GM21515 (cell line): Measurements from ENCODE around the gene PCDH9.

ENCODE experiments used
- ATAC-seq: cut with Tn5 transposase; IDR thresholded peaks from one replicate; pipeline ENCODE4 v1.9.1; 2021; ENCODE audit not compliant: unreplicated experiment

PCDH9 gene

DNA sequence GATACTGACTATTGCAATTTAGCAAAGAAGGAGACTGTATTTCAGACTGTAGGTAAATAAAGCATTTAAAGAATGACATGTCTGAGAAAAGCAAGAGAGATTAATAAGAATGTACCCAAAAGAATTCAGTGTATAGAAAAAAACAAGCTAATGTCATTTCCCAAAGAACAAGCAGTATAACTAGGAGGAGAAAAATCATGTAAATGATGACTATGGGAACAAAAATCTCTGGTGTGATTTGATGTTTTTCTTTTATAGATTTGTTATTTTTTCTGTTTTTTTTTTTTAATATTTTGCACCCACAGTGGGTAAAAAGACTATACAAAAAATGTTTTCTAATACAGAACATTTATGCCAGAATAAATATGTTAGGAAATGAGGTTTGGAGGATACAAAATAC lies 801.0 kb downstream of the PCDH9 start:
- ATAC-seq = no peak

GRCh38 chr13:66427458-66427861 lies 802.7 kb downstream of the PCDH9 start:
- ATAC-seq = no peak

DNA sequence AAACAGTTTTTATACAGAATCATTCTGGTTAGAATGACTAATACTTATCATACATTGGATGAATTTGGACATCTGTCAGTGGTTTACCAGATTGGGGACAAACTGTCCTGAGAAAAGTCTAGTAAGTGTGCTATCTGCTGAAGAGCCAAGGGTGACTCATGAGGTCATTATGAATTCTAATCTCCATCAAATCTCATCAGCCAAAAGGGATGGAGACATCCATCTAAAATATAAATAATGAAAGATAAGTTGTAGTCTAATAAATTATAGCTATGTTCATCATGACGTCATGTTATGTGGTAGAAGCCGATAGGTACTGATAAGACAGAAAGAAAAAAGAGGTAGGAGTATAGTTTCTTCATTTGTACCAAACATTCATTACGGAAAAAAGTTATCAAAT lies 804.4 kb downstream of the PCDH9 start:
- no peak for ATAC-seq

GRCh38 chr13:66424422-66424821 lies 805.7 kb downstream of the PCDH9 start:
- no peak for ATAC-seq

- no peak for ATAC-seq
Measured at GRCh38 chr13:66415444-66415843, 814.7 kb downstream of the PCDH9 start.

DNA sequence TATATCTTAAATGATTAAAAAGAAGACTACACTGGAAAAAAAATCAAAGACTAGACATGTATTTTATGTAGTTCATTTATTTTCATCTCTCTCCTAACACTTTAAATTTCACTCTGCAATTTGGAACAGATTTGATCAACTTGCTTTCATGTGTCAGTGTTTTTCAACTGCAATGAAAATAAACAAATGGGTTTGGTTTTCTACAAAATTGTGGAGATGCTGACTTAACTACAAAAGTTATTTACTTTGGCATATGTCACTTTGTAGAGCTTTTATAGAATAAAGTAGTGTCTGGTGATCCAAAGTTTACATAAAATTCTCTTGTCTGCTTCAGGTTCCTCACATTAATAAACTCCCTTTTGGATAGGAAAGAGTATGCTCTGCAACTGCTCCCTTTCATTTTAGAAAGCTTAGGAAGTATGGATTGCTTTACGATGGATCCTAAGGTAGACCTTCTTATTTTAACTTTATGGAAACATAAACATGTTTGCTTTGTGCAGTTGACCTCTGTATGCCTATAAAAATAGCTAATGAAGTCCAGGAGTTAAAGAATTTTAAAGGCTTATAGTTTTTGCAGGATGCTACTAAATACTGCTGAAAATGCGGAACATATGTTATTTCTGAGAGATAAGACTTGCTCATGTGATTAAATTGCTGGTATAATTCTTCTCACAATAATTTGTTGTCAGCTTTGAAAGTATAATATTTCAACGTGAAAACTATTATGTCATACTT lies 815.9 kb downstream of the PCDH9 start:
- ATAC-seq = no peak

- no peak for ATAC-seq
Measured at GRCh38 chr13:66410314-66410713, 819.8 kb downstream of the PCDH9 start.

DNA sequence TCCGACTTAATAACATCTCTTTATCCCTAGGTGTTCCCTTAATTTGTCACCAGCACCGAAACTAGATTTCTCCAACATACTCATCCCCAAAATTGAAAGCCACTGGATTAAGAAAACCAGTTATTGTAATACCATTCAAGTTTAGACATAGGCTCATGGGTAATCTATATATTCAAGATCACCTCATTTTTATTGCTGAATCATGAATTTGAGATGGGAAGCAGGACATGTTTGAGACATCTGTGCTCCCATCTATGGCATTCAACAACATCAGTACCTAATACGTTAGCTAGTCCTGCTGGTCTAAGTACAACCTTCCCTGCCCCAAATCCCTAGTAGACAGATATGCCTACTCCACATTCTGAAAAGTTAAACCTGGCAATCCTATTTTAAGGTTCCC lies 820.6 kb downstream of the PCDH9 start:
- ATAC-seq = no peak

GRCh38 chr13:66407128-66407527 lies 823.0 kb downstream of the PCDH9 start:
- no peak for ATAC-seq

DNA sequence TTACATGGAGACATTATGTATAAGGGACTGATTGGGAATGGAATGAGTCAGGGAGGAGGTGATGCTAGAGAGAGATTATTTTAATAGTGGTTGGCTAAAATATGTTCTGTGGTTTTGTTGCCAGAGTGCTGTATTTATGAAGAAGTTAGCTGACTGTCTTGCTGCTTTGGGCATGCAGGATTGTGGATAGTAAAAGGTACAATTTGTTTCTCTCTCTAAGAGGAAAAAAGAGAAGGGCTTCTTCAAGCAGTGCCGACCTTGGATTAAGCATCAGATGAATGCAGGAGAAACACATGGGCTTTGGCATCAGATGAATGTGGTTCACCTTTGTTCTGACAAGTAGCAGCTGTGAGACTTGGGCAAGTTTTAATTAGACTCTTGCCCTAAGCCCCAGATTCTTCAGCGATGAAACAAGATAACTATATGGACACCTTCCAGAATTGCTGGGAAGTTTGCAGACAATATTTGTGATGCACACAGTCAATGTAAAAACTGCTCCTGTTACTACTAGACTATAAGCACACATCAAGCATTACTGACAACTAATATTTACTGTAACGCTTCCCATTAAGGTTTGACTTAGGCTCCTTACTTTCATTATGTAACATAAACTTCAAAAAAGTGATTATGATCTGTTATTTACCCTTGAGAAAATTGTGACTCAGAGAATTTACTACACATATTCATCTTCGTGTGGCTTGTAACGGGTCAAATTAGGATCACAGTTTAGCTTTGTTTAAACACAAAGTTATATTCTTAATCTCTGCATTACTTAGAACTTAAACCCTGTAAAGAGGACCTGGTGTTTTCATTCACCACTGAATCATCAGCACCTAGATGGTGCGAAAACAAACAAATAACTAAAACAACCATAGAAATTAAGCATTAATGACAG lies 824.0 kb downstream of the PCDH9 start:
- ATAC-seq = no peak

DNA sequence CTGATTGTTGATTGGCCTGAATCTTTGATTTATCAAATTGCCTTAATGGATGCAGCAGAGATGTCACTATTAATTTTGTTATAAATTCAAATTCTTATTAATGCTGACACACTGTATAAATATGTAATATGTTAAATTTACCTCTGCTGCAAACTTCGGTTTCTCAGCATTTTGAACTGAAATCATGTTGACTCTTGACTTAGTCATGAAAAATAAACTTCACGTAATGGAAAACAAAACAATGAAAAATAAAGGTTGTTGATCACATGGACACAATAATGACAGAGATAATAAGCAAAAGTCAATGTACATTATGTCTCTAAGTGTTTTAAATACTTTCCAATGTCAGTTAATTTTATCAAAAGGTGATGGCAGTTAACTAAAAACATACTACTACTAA lies 827.6 kb downstream of the PCDH9 start:
- ATAC-seq = no peak

GRCh38 chr13:66402066-66402465 lies 828.1 kb downstream of the PCDH9 start:
- no peak for ATAC-seq

DNA sequence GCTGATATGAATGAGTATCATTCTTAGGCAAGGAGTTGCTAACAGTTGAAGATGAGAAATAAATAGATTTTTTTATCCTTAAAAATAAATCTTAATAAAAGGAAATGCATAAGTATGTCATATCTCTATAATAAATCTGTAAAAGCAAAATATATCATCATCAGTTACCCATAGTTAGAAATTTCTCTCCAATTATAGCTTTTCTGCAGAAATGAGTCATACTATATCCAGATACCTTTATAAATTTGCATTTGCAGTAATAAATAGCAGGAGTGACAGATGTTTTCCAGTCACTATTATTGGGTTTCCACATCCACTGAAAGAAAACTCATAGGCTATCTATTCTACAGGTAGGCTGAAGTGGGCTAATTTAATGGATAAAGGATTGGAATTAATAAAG lies 829.8 kb downstream of the PCDH9 start:
- no peak for ATAC-seq

DNA sequence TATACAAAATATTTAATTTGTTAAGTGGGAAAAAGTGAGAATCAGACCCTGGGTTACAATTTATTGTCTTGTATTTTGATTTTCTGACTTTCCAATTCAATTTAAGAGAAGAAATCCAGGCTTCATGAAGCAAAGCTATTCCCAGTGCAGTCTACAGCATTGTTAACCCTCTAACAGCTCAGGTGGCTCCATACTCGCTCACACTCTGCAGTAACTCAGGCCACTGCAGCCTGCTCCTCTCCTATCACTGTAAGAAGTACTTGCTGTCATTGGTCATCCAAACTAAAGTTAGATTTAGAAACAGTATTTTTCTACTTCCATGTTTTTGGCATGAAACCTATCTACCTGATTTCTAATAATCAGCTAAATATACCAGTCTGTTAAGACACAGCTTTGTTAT lies 830.3 kb downstream of the PCDH9 start:
- no peak for ATAC-seq

GRCh38 chr13:66397133-66397532 lies 833.0 kb downstream of the PCDH9 start:
- no peak for ATAC-seq

- no peak for ATAC-seq
Measured at GRCh38 chr13:66391322-66391721, 838.8 kb downstream of the PCDH9 start.

- ATAC-seq = no peak
Measured at GRCh38 chr13:66378894-66379293, 851.2 kb downstream of the PCDH9 start.

GRCh38 chr13:66377569-66377968 lies 852.6 kb downstream of the PCDH9 start:
- ATAC-seq = no peak

- no peak for ATAC-seq
Measured at GRCh38 chr13:66375756-66376155, 854.4 kb downstream of the PCDH9 start.

GRCh38 chr13:66369666-66370065 lies 860.5 kb downstream of the PCDH9 start:
- no peak for ATAC-seq

GRCh38 chr13:66367356-66367755 lies 862.8 kb downstream of the PCDH9 start:
- ATAC-seq = no peak

GRCh38 chr13:66365101-66365500 lies 865.0 kb downstream of the PCDH9 start:
- no peak for ATAC-seq
